ENCODE results near the gene MUC5AC. TPM values are rescaled to one million over a fixed set of nuclear protein-coding genes. Genes with fewer than 3 reads are reported as not detected.

Gene MUC5AC
- total RNA-seq, 1 experiment from 2014 or later: under 0.01 TPM

DNA sequence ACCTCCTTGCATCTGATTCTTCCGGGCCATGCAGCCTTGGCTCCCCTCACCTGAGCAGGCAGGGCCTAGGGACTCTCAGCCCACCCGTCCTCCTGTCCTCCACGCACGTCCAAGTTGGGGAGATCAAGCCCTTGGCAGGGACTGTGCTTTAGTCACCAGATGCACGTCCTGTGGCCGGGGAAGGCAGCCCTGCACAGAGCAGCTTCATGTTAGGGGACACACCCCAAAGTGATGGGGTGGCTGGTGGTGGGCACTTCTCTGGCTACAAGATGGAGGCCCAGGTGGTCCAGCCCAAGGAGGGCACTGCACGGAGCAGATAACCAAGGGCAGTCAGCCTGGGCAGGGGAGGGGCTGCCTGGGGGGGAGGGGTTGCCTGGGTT, 66.3 kb downstream of the MUC5AC start:
- POLR2A ChIA-PET: no interaction called here
- Mint-ChIP-seq H3K27ac (no peak overlapping the region), H3K4me1 (peaks cover 3% of the 10 kb centered on the region), H3K27me3 (ENCODE audit: low read depth) (no peaks in the 10 kb centered on the region), H3K36me3 (no peaks in the 10 kb centered on the region), H3K9me3 (no peaks in the 10 kb centered on the region), H3K4me3 (no peak overlapping the region)
- CTCF ChIA-PET: interaction anchor here (0.7 to 1.6 kb wide), 8 partner anchors 9 to 379 kb away, joined by 3 to 8 read pairs (median 4); no protein-coding TSS in a partner anchor
- no peak for ATAC-seq
- TF ChIP-seq GTF2I (CRISPR knock-in tag; conservative IDR thresholded peaks at IDR 0.05): no peak
- DNase-seq (ENCODE audit: low spot score): no peak

- no peak overlapping the region for H3K27ac Mint-ChIP-seq
- ATAC-seq: peak; percentile 70
- H3K27me3 Mint-ChIP-seq (ENCODE audit: low read depth): no peaks in the 10 kb centered on the region
- no peak overlapping the region for H3K4me3 Mint-ChIP-seq
- no peaks in the 10 kb centered on the region for H3K9me3 Mint-ChIP-seq
- no peaks in the 10 kb centered on the region for H3K36me3 Mint-ChIP-seq
- ChIA-PET POLR2A (no interaction called here), CTCF (interaction anchor here (0.7 to 1.8 kb wide), 9 partner anchors 8 to 380 kb away, joined by 3 to 8 read pairs (median 4); no protein-coding TSS in a partner anchor)
- H3K4me1 Mint-ChIP-seq: peaks cover 3% of the 10 kb centered on the region
- DNase-seq (ENCODE audit: low spot score): peak; percentile 58
- TF ChIP-seq PREB (CRISPR knock-in tag; IDR thresholded peaks at IDR 0.05; ENCODE audit: borderline replicate concordance): no peak
- no peak for TF ChIP-seq NFYB (CRISPR knock-in tag; conservative IDR thresholded peaks at IDR 0.05; ENCODE audit: low read depth)
- TF ChIP-seq ATF2 (CRISPR knock-in tag; IDR thresholded peaks at IDR 0.05; ENCODE audit: borderline replicate concordance, low read depth): no peak
- TF ChIP-seq OVOL2 (CRISPR knock-in tag; IDR thresholded peaks at IDR 0.05; ENCODE audit: borderline replicate concordance): no peak
- TF ChIP-seq ZNF532 (CRISPR knock-in tag; IDR thresholded peaks at IDR 0.05; ENCODE audit: borderline replicate concordance): no peak
- no peak for TF ChIP-seq NR1H2 (CRISPR knock-in tag; IDR thresholded peaks at IDR 0.05)
- TF ChIP-seq ZNF121 (CRISPR knock-in tag; IDR thresholded peaks at IDR 0.05): no peak
- TF ChIP-seq NR3C1 (CRISPR knock-in tag; conservative IDR thresholded peaks at IDR 0.05; ENCODE audit: low read depth): no peak
These were observed 67.0 kb downstream of the MUC5AC start for GRCh38 chr11:1224491-1225385.

DNA sequence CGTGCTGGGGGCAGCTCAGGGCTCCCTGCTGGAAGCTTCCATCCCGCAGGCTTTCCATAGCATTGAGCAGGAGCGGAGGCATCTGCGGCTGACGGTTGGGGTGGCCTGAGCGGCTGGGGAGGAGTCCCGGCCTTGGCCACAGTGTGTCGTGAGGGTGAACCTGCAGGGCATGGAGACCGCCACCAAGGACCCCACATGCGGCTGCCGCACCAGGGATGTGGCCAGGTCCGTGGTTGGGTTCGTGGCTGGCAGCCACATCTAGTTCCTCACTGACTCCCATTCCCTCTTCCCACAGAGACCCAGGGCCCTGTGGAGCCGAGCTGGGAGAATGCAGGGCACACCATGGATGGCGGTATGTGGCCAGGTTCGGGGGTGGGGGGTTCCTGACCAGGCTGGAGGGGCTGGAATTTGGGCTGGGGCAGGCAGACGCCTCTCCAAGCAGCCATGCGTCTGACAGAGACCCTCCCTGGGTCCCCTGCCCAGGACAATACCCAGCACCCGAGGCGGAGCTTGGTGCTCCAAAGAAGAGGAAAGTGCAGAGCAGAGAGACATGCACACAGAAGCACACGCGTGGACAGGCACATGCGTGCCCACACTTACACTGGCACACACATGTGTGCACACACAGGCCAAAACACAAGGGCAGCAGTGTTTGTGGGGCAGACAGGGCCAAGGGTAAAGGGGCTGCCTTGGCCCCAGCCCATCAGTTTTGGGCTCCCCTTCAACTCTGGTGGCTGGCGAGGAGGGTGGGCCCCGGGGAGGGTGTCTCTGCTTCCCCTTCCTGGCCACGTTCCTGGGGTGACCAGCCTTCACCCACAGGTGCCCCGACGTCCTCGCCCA, 67.9 kb downstream of the MUC5AC start:
- ChIA-PET POLR2A (no interaction called here), CTCF (interaction anchor here (1.2 to 1.8 kb wide), 4 partner anchors 23 to 290 kb away, joined by 4 to 8 read pairs (median 6); no protein-coding TSS in a partner anchor)
- DNase-seq (ENCODE audit: low spot score): peak; percentile 20
- TF ChIP-seq ZNF232 (CRISPR knock-in tag; IDR thresholded peaks at IDR 0.05): no peak
- TF ChIP-seq FOXK1 (CRISPR knock-in tag; IDR thresholded peaks at IDR 0.05): no peak
- TF ChIP-seq, protein P1, sequence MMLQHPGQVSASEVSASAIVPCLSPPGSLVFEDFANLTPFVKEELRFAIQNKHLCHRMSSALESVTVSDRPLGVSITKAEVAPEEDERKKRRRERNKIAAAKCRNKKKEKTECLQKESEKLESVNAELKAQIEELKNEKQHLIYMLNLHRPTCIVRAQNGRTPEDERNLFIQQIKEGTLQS (CRISPR knock-in tag; conservative IDR thresholded peaks at IDR 0.05): no peak
- TF ChIP-seq CDX4 (CRISPR knock-in tag; IDR thresholded peaks at IDR 0.05; ENCODE audit: borderline replicate concordance): no peak
- TF ChIP-seq KAT7 (CRISPR knock-in tag; IDR thresholded peaks at IDR 0.05; ENCODE audit: borderline replicate concordance): no peak
- no peak for TF ChIP-seq ZNF532 (CRISPR knock-in tag; IDR thresholded peaks at IDR 0.05; ENCODE audit: borderline replicate concordance)

More for the DNA sequence above, 67.9 kb downstream of the MUC5AC start:
- Mint-ChIP-seq H3K27ac (no peak overlapping the region), H3K9me3 (no peaks in the 10 kb centered on the region), H3K27me3 (ENCODE audit: low read depth) (no peaks in the 10 kb centered on the region), H3K4me1 (peaks cover 3% of the 10 kb centered on the region), H3K4me3 (no peak overlapping the region), H3K36me3 (no peaks in the 10 kb centered on the region)
- no peak for ATAC-seq
